Keratinocyte (primary cell): ENCODE results near the gene RIN3. TPM values are rescaled to one million over a fixed set of nuclear protein-coding genes. Genes with fewer than 3 reads are reported as not detected.

ENCODE experiments used
- DNase-seq: peaks from one replicate; pipeline ENCODE4 v3.0.0-alpha.2; 2011; ENCODE audit warnings: low read depth, missing footprints, low spot score
- FAIRE-seq: peaks from 2 replicates; lab custom pipeline; 2011; peaks lifted over from hg19 to GRCh38; lab: Jason Lieb, UNC
- H2AFZ ChIP-seq: 2 replicates; pipeline ENCODE4 v1.6.0; 2012; ENCODE audit warnings: low read length, control low read depth, inconsistent platforms; ENCODE audit not compliant: control insufficient read depth
- H3K27ac ChIP-seq: 2 replicates; pipeline ENCODE4 v1.5.1; 2011; ENCODE audit warnings: low read length; ENCODE audit not compliant: control insufficient read depth, insufficient read depth
- H3K27me3 ChIP-seq: 3 replicates; pipeline ENCODE4 v1.6.0; 2011; ENCODE audit warnings: low read length; ENCODE audit not compliant: control insufficient read depth, insufficient read depth; ENCODE audit errors: extremely low read depth
- H3K36me3 ChIP-seq, 2 experiments: 2 replicates in 1 of 2; 3 replicates in 1 of 2; pipeline ENCODE4 v1.5.1; 2011; ENCODE audit warnings: low read length in 2 of 2, mild to moderate bottlenecking in 1 of 2; ENCODE audit not compliant: control insufficient read depth in 2 of 2, insufficient read depth in 2 of 2; ENCODE audit errors: extremely low read depth in 1 of 2
- H3K4me1 ChIP-seq: 3 replicates; pipeline ENCODE4 v1.5.1; 2011; ENCODE audit warnings: low read length; ENCODE audit not compliant: control insufficient read depth, insufficient read depth; ENCODE audit errors: extremely low read depth
- H3K4me2 ChIP-seq: 3 replicates; pipeline ENCODE4 v1.6.0; 2011; ENCODE audit warnings: low read depth, low read length; ENCODE audit not compliant: control insufficient read depth, insufficient read depth; ENCODE audit errors: extremely low read depth
- H3K4me3 ChIP-seq, 3 experiments: fragments of 200-600 bp in 1 of 3; sonication (generic) in 1 of 3; 2 replicates in 2 of 3; 3 replicates in 1 of 3; pipeline ENCODE4 v1.5.1; 2011 to 2016; ENCODE audit warnings: low read length in 3 of 3, mild to moderate bottlenecking in 3 of 3, control low read depth in 2 of 3, inconsistent platforms in 1 of 3, low read depth in 1 of 3, mixed read lengths in 1 of 3, mixed run types in 1 of 3, moderate library complexity in 1 of 3; ENCODE audit not compliant: control insufficient read depth in 2 of 3, insufficient read depth in 2 of 3; ENCODE audit errors: extremely low read depth in 1 of 3
- H3K79me2 ChIP-seq: 2 replicates; pipeline ENCODE4 v1.6.0; 2012; ENCODE audit warnings: low read length; ENCODE audit not compliant: control insufficient read depth, insufficient read depth
- H3K9ac ChIP-seq: 3 replicates; pipeline ENCODE4 v1.6.0; 2011; ENCODE audit warnings: low read length; ENCODE audit not compliant: control insufficient read depth, insufficient read depth; ENCODE audit errors: extremely low read depth
- H3K9me1 ChIP-seq: 3 replicates; pipeline ENCODE4 v1.6.0; 2011; ENCODE audit warnings: low read length; ENCODE audit not compliant: control insufficient read depth, insufficient read depth; ENCODE audit errors: extremely low read depth
- H3K9me3 ChIP-seq: 2 replicates; pipeline ENCODE4 v1.5.1; 2012; ENCODE audit warnings: low read depth, low read length; ENCODE audit not compliant: control insufficient read depth
- H4K20me1 ChIP-seq: 3 replicates; pipeline ENCODE4 v1.6.0; 2011; ENCODE audit warnings: low read length; ENCODE audit not compliant: control insufficient read depth, insufficient read depth; ENCODE audit errors: extremely low read depth
- CTCF ChIP-seq, 3 experiments: IDR thresholded peaks in 1 of 3; conservative IDR thresholded peaks in 1 of 3; optimal IDR thresholded peaks in 1 of 3; 2 replicates in 2 of 3; 3 replicates in 1 of 3; pipeline versions ENCODE3 to v1.5.1; 2011; ENCODE audit warnings: low read length in 3 of 3, mild to moderate bottlenecking in 3 of 3, moderate library complexity in 2 of 3, control low read depth in 1 of 3, inconsistent platforms in 1 of 3; ENCODE audit not compliant: insufficient read depth in 2 of 3; ENCODE audit errors: extremely low read depth in 1 of 3
- EZH2 ChIP-seq: IDR thresholded peaks from one replicate; pipeline ENCODE4 v1.6.1; 2012; ENCODE audit warnings: inconsistent platforms, mild to moderate bottlenecking, low read length, moderate library complexity
- dilution Hi-C: fragments of 300-500 bp; cut with MboI; formaldehyde crosslinking; loops from one replicate; pipeline ENCODE4 v1.7.0; 2020; ENCODE audit warnings: low sequenced_read_pairs; ENCODE audit not compliant: extremely low pct_ligation_motif_present
- polyA plus RNA-seq, 5 experiments: library from polyadenylated mRNA; depleted of rRNA in 3 of 5; stranded (reverse) in 3 of 5; stranded (forward) in 1 of 5; unstranded in 1 of 5; fragments of >200 nt; gene quantifications; 1 replicate in 1 of 5; 2 replicates in 3 of 5; 3 replicates in 1 of 5; pipeline versions ENCODE4 v1.2.1 to v1.2.3, GENCODE V29; 2011 to 2012; ENCODE audit warnings: missing spikeins in 2 of 5, low read depth in 1 of 5, low replicate concordance in 1 of 5

Gene RIN3
- polyA plus RNA-seq, 1 donor (not counting 4 experiments of a cell fraction or from before 2014, with no cell fraction given): 1.2 TPM

GRCh38 chr14:92579244-92579936, 65.8 kb downstream of the RIN3 start:
- TF ChIP-seq CTCF (optimal IDR thresholded peaks at IDR 0.05 in 1 of 3, IDR thresholded peaks at IDR 0.05 in 1 of 3, conservative IDR thresholded peaks at IDR 0.05 in 1 of 3; ENCODE audit: extremely low read depth in 1 of 3, insufficient read depth in 2 of 3, low read length in 3 of 3): no peak
- TF ChIP-seq EZH2: no peak
- H3K4me1 ChIP-seq: peaks cover 8% of the 10 kb centered on the region
- H3K9me3 ChIP-seq: no peaks in the 10 kb centered on the region
- no peak for DNase-seq
- peaks cover 3 to 6% of the 10 kb centered on the region in 2 experiments for H3K36me3 ChIP-seq
- H3K27me3 ChIP-seq: no peaks in the 10 kb centered on the region
- no peak overlapping the region for H2AFZ ChIP-seq
- no peak for FAIRE-seq
- no peak overlapping the region for H3K9ac ChIP-seq
- H4K20me1 ChIP-seq: no peaks in the 10 kb centered on the region
- dilution Hi-C loops: no loop called here
- H3K27ac ChIP-seq: no peak overlapping the region
- no peak overlapping the region for H3K4me3 ChIP-seq
- no peaks in the 10 kb centered on the region for H3K9me1 ChIP-seq
- no peak overlapping the region for H3K4me2 ChIP-seq
- H3K79me2 ChIP-seq: no peaks in the 10 kb centered on the region

GRCh38 chr14:92581206-92581605, 67.6 kb downstream of the RIN3 start:
- no peaks in the 10 kb centered on the region for H3K27me3 ChIP-seq
- no peak overlapping the region for H3K4me3 ChIP-seq
- H4K20me1 ChIP-seq: no peaks in the 10 kb centered on the region
- H3K9me3 ChIP-seq: no peaks in the 10 kb centered on the region
- no peaks in the 10 kb centered on the region for H3K9me1 ChIP-seq
- H3K4me2 ChIP-seq: no peak overlapping the region
- FAIRE-seq: no peak
- H3K27ac ChIP-seq: no peak overlapping the region
- H3K4me1 ChIP-seq: peaks cover 3% of the 10 kb centered on the region
- H3K36me3 ChIP-seq: peaks cover 3 to 6% of the 10 kb centered on the region in 2 experiments
- dilution Hi-C loops: no loop called here
- TF ChIP-seq EZH2: no peak
- TF ChIP-seq CTCF (optimal IDR thresholded peaks at IDR 0.05 in 1 of 3, IDR thresholded peaks at IDR 0.05 in 1 of 3, conservative IDR thresholded peaks at IDR 0.05 in 1 of 3; ENCODE audit: extremely low read depth in 1 of 3, insufficient read depth in 2 of 3, low read length in 3 of 3): no peak
- no peak overlapping the region for H2AFZ ChIP-seq
- no peaks in the 10 kb centered on the region for H3K79me2 ChIP-seq
- no peak overlapping the region for H3K9ac ChIP-seq
- no peak for DNase-seq
